IPS-NIHi11 (cell line): ENCODE results near the gene FSHR.

Experiments used
- DNase-seq: peaks from one replicate; pipeline ENCODE4 v3.0.0; 2012; ENCODE audit warnings: mixed read lengths, low spot score

FSHR gene

DNA sequence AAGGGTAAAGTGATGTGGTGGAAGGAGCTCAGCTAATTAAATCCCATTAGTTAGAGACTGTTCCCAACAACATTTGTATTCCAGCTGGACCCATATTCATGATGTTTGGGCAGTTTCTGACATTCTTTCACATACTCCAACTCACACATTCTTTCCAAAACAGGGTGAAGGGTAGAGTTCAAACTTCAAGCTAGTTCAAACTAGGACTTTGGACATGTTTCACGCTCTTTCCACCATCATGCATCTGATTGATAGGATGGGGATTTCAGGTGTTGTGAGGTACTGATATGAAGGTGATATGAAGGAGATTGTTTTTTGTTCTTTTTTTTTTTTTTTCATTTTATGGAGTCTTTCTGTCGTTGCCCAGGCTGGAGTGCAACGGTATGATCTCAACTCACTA is 201.7 kb downstream of the FSHR start:
- no peak for DNase-seq

- DNase-seq = no peak
Observed at GRCh38 chr2:48952143-48952542, 202.2 kb downstream of the FSHR start.

DNA sequence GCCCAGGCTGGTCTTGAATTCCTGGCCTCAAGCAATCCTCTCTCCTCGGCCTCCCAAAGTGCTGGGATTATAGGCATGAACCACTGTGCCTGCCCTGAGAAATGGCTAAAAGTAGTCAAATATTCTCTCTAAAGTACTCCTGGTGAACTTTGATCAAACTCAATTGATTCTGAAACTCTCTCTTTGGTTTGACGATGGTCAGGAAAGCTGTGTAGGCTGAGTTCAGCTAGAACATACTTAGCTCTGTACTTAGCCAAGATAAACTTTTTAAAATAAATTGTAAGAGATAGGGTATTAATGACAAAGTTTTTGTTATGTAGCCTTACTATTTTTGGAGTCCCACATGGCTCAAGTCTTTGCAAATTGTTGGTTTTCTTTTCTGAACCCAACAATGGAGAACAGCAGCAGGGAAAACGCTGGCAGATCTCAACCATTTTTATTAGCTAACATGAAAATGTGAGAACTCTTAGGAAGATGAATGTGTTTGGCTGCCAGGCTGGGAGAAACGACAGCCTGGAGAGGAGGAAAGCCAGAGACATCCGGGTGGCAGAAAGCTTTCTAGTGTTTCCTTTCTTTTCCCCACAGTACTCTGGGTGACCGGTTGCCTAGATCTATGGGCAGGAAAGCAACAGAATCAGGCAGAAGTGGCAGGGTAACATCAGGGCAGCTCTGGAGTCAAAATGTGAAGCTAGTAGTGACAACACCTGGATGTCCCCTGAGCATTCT is 205.8 kb downstream of the FSHR start:
- DNase-seq = no peak

DNA sequence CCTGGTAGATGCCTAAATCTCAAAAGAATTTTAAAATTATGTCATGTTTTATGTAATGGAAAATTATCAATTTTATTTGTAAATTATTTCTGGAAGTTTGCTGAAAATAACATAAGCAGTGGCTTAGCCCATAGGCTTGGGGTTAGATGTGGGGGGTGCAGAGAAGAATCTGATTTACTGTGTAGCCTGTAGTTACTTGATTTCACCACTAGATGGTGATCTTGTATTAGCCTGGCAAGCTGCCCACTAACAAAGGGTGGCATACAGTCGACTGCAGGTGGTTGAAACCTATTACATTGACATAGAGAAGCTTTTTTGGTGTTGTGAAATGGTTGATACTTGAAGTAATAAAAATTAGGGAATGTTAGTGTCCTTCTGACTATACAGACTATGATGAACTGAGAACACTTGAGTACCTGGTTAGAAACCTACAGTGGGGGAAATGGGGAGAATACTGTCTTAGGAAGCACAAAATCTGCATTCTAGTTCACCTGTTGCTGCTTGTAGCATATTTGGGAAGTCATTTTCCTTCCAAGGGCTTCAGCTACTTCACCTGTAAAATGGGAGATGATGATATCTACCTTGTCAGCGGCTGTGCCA is 207.8 kb downstream of the FSHR start:
- peak; percentile 73 for DNase-seq

DNA sequence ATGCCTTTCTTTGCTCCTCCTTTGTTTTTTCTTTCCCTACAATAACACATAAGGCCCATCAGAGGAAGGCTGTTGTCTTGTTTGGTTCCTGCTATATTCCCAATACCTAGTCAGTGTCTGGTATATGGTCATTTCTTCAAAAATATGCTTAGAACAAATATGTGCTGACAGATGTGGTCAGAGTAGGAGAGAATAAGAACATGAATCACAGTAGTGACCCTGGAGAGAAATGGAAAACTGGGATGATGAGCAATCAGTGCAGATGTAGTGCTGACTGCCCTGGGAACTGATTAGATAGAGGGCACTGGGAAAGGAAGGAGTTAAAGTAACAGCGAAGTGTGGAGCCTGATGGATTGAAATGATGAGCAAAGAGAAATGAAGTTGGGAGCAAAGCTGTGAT is 209.4 kb downstream of the FSHR start:
- no peak for DNase-seq

- DNase-seq = no peak
Observed at GRCh38 chr2:48943436-48943835, 210.9 kb downstream of the FSHR start.

GRCh38 chr2:48941908-48942307 is 212.4 kb downstream of the FSHR start:
- no peak for DNase-seq

DNA sequence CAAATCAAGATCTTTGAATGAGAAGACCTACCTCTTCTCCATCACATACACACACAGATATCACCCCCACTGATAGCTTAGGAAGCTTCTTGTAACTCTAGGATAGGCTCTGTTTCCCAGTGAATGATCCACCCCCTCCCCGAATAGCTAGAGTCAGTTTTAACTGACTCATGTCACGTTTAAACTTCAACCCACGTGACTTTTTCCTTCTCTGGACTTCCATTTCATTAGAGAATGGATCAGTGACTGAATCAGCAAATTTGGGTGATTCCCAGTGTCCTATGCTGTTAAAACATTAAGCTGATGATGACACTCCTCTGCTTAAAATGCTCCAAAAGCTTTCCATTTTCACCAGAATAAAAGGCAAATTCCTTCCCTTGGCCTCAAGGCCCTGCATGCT is 212.9 kb downstream of the FSHR start:
- no peak for DNase-seq

DNA sequence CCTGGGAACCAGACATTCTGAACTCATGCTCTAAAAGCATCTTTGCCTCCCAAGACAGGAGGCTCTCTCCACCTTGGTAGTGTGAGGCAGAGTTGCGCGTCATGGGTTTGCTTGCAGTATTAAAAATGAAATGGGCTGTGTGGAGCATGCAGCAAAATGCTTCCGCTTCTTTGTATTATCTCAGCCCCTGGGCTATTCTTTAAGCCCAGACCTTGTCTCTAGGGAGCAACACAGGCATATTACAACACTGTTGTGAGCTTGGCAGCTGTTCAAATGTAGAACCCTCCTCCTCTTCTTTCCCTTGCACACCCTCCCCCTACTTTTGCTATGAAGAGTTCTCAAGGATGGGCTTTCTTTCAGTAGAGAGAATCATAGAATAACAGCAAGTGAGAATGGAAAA is 213.7 kb downstream of the FSHR start:
- DNase-seq = no peak

DNA sequence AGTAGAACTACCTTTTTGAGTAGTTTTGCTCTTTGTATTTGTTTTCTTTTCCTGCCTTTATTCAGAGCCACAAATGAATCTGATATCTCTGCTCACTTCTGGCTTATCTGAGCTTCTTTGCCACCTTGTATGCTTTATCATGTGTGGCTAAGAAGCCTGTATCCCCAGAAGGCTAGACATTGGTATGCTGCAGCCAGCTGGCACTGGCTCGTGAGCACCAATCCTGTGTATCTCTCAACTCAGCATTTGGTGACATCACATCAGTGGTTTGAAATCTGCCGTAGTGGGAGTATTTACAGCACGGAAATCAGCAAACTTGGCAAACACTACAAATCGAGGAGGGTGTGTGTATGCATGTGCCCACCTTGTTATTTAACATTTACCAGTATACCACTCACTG is 215.1 kb downstream of the FSHR start:
- no peak for DNase-seq

DNA sequence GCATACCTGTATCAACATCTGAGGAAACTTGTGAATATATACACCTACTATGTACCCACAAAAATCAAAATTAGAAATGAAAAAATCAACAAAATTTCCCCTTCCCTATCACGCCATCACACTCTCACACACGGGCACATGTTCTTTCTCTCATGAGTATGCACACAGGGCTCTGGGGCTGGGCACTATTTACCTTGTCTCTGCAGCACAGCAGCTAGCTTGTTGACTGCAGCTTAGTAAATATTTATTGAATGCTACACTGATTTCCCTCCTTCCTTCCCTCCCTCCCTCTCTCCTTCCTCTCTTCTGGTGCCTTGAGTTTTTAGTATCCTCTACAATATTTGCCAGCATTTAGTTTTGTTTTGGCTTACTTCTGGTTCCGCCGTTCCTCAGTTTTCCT is 216.1 kb downstream of the FSHR start:
- no peak for DNase-seq

GRCh38 chr2:48934807-48935206 is 219.5 kb downstream of the FSHR start:
- no peak for DNase-seq

DNA sequence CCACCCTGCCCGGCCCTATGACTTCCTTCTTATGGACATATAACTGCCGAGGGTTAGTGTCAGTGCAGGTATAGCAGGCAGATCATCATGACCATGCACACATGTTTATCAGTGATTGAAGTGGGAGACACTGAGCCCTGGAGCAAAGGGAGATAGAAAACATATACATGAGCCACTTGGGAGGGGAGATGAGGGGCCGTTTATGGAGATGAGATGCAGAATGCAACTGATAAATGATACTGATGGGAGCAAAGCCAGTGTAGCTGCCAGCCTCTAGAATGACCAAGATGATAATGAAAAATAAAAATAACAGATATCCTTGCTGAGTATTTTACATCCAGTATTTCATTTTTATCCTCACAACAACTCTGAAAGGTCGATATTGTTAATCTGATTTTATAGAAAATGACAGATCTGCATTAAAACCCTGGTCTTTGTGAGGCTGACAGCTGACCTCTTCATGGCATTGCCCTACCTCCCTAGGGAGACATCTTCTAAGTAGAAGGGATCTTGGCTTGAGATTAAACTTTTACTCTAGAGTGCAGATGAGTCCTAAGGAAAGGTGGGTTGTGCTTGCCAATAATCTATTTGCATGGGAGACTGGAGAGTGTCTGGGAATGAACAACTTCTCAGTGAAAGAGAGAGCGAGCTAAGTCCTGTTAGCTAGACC is 220.4 kb downstream of the FSHR start:
- DNase-seq = no peak

- DNase-seq = no peak
Observed at GRCh38 chr2:48932667-48933066, 221.6 kb downstream of the FSHR start.

DNA sequence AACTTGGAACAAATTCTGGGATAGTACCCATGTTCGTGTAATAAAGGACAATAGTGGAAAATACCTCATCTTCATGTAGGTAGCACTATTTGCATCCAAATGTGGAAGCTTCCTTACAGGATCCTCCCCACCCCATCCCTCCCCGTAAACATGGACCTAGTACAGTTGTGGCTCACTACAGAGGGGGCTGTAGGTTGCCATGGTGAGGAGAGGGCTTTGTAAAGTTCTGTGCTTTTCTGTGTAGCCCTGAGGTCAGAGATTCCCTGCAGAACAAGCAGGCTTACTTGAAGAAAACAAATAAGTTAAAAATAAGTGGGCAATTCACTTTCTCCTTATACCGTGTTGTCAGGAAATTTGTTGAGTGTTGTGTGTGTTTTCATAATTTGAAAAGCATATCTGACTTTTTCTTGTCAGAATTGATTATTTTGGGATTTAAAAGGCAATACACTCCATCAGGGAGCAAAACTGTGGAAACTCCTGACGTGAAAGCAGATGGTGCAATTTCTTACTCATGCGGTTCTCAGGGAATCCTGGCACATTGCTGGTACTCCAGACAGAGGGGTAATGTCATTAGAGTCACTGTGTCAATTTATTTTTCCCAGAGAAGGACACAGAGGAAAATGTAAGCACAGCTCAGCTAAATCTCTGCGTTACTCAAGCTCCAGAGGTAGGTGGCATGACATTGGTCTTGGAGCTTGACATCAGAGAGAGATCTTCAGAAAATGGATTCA is 224.6 kb downstream of the FSHR start:
- DNase-seq = no peak

- DNase-seq = no peak
Observed at GRCh38 chr2:48927355-48927754, 227.0 kb downstream of the FSHR start.

GRCh38 chr2:48915884-48916283 is 238.4 kb downstream of the FSHR start:
- no peak for DNase-seq

GRCh38 chr2:48915227-48915626 is 239.1 kb downstream of the FSHR start:
- no peak for DNase-seq

DNA sequence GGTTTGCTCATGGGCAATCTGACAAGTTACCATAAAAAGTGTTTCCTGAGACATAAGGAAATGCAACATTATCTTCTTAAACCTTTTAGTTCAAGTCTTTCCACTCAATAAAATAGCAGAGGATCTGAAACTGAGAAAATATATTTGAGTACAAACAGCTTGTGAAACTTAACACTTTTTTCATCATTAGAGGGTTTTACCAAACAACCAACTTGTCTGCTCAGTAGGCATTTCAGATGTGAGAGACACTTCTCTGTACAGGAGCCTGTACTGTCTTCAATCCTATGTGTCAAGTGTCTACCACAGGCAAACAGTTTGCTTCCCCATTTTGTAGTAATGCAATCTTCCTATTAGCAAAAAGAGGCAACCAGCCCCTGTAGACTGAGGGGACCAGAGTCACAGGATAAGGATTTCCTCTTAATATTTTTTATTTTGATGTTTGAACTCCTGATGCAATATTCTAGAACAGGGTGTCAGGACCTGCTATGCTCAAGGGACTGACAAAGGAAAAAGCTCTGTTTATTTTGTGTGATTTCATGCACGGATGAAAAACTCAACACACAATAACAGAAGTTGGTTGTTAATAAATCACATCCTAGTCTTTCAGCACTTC is 239.7 kb downstream of the FSHR start:
- no peak for DNase-seq
